Prostate gland (tissue), 2 donors: ENCODE data around the gene CLBA1. TPM values are rescaled to one million over a fixed set of nuclear protein-coding genes. Genes with fewer than 3 reads are reported as not detected.

ENCODE experiments used
- DNase-seq: peaks from one replicate; pipeline ENCODE4 v3.0.0-alpha.2; 2019; ENCODE audit warnings: low spot score
- H3K27ac ChIP-seq, 2 donors: fragments of 200-600 bp; sonication (generic); 2 replicates each; pipeline ENCODE4 v1.5.1; 2017 to 2019
- H3K27me3 ChIP-seq: fragments of 200-600 bp; sonication (generic); replicated peaks from 2 replicates; pipeline ENCODE4 v1.5.1; 2019; ENCODE audit not compliant: insufficient read depth
- H3K36me3 ChIP-seq, 2 donors: fragments of 200-600 bp; sonication (generic); 1 replicate in 1 of 2; 2 replicates in 1 of 2; pipeline versions ENCODE4 v1.5.1 to v1.8.1; 2017 to 2019
- H3K4me1 ChIP-seq: fragments of 200-600 bp; sonication (generic); replicated peaks from 2 replicates; pipeline ENCODE4 v1.5.1; 2019
- H3K4me3 ChIP-seq, 2 donors: fragments of 200-600 bp; sonication (generic); 2 replicates each; pipeline ENCODE4 v1.5.1; 2017 to 2019
- H3K9me3 ChIP-seq: fragments of 200-600 bp; sonication (generic); 2 replicates; pipeline ENCODE4 v1.5.1; 2017
- POLR2A ChIP-seq: fragments of 450-650 bp; IDR thresholded peaks from one replicate; pipeline ENCODE4 v1.6.1; 2016; ENCODE audit warnings: antibody characterized with exemption, mild to moderate bottlenecking
- POLR2AphosphoS5 ChIP-seq: sonication (generic); formaldehyde crosslinking; IDR thresholded peaks from one replicate; pipeline ENCODE4 v1.6.1; 2017; ENCODE audit warnings: antibody characterized with exemption
- WGBS: methylation state at CpG from one replicate; pipeline ENCODE4 v1.1.5; 2018; 5-methylcytosine and 5-hydroxymethylcytosine counted together
- intact Hi-C: fragments of 100-400 bp; cut with DNase I; formaldehyde crosslinking; loops from one replicate; pipeline ENCODE4 v1.14.2; 2022
- total RNA-seq, 2 donors: library from RNA; depleted of rRNA; stranded (reverse); fragments of >200 nt; gene quantifications; one replicate each; pipeline ENCODE4 v1.1.0, GENCODE V29; 2016
- TF ChIP-seq, protein P1 (sequence below), 4 experiments: fragments of 200-600 bp in 2 of 4; fragments of 450-650 bp in 2 of 4; sonication (generic) in 2 of 4; IDR thresholded peaks; 1 replicate in 3 of 4; 2 replicates in 1 of 4; pipeline ENCODE4 v1.5.1; 2016 to 2019; ENCODE audit warnings: antibody characterized with exemption in 4 of 4, mild to moderate bottlenecking in 2 of 4, moderate library complexity in 2 of 4

CLBA1 gene
- total RNA-seq, 2 donors from 2014 or later = 15.2 to 19.3 TPM

- 87% methylated on average over 14 of the region's 14 CpGs for WGBS
- no peaks in the 10 kb centered on the region for H3K27me3 ChIP-seq
- DNase-seq = no peak
- no peaks in the 10 kb centered on the region for H3K9me3 ChIP-seq
- TF ChIP-seq POLR2A = no peak
- TF ChIP-seq POLR2AphosphoS5 = no peak
- TF ChIP-seq, protein P1, sequence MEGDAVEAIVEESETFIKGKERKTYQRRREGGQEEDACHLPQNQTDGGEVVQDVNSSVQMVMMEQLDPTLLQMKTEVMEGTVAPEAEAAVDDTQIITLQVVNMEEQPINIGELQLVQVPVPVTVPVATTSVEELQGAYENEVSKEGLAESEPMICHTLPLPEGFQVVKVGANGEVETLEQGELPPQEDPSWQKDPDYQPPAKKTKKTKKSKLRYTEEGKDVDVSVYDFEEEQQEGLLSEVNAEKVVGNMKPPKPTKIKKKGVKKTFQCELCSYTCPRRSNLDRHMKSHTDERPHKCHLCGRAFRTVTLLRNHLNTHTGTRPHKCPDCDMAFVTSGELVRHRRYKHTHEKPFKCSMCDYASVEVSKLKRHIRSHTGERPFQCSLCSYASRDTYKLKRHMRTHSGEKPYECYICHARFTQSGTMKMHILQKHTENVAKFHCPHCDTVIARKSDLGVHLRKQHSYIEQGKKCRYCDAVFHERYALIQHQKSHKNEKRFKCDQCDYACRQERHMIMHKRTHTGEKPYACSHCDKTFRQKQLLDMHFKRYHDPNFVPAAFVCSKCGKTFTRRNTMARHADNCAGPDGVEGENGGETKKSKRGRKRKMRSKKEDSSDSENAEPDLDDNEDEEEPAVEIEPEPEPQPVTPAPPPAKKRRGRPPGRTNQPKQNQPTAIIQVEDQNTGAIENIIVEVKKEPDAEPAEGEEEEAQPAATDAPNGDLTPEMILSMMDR (IDR thresholded peaks at IDR 0.05) = no peak
- H3K36me3 ChIP-seq = no peaks in the 10 kb centered on the region
- intact Hi-C loops = no loop called here
- no peaks in the 10 kb centered on the region for H3K4me1 ChIP-seq
- no peak overlapping the region for H3K27ac ChIP-seq
- no peak overlapping the region for H3K4me3 ChIP-seq
Observed at GRCh38 chr14:104956290-104956890, 29.2 kb upstream of the CLBA1 start.

- intact Hi-C loops = no loop called here
- H3K27me3 ChIP-seq = no peaks in the 10 kb centered on the region
- no peaks in the 10 kb centered on the region for H3K36me3 ChIP-seq
- whole genome bisulfite sequencing = 69% methylated on average over 25 of the region's 25 CpGs
- no peaks in the 10 kb centered on the region for H3K4me1 ChIP-seq
- no peak overlapping the region for H3K27ac ChIP-seq
- TF ChIP-seq, protein P1 (IDR thresholded peaks at IDR 0.05) = no peak
- TF ChIP-seq POLR2A (no peak), POLR2AphosphoS5 (no peak)
- H3K9me3 ChIP-seq = no peaks in the 10 kb centered on the region
- DNase-seq = no peak
- H3K4me3 ChIP-seq = no peak overlapping the region
Observed at GRCh38 chr14:104957146-104958113, 28.2 kb upstream of the CLBA1 start.

GRCh38 chr14:104964546-104964945, 21.0 kb upstream of the CLBA1 start:
- Histone ChIP-seq H3K27ac (no peak overlapping the region), H3K9me3 (no peaks in the 10 kb centered on the region), H3K4me1 (peaks cover 20% of the 10 kb centered on the region), H3K4me3 (no peak overlapping the region), H3K36me3 (no peaks in the 10 kb centered on the region), H3K27me3 (no peaks in the 10 kb centered on the region)
- TF ChIP-seq, protein P1 (IDR thresholded peaks at IDR 0.05) = no peak
- TF ChIP-seq POLR2A (no peak), POLR2AphosphoS5 (no peak)
- no peak for DNase-seq
- intact Hi-C loops = no loop called here
- 93% methylated on average over 7 of the region's 7 CpGs for WGBS

- Histone ChIP-seq H3K4me1 (peaks cover 20% of the 10 kb centered on the region), H3K27ac (no peak overlapping the region)
- 83% methylated on average over 13 of the region's 13 CpGs for WGBS
Observed at GRCh38 chr14:104965561-104966231, 19.9 kb upstream of the CLBA1 start.

More at GRCh38 chr14:104965561-104966231, 19.9 kb upstream of the CLBA1 start:
- no peak for DNase-seq
- no peak overlapping the region for H3K4me3 ChIP-seq
- H3K9me3 ChIP-seq = no peaks in the 10 kb centered on the region
- intact Hi-C loops = loop anchor here (5.0 kb wide), 1 partner anchor 33 kb away; no protein-coding TSS in a partner anchor
- TF ChIP-seq POLR2A (no peak), POLR2AphosphoS5 (no peak)
- TF ChIP-seq, protein P1 (IDR thresholded peaks at IDR 0.05) = no peak
- no peaks in the 10 kb centered on the region for H3K36me3 ChIP-seq
- H3K27me3 ChIP-seq = no peaks in the 10 kb centered on the region
